GM12892 (cell line): ENCODE results near the gene APLP2.
"Not testable (repeated sequence)": the region's sequence is repeated elsewhere in the genome, so short reads cannot be mapped to it uniquely, and the experiment has no call there.

Experiments
- DNase-seq: peaks from one replicate; pipeline ENCODE4 v3.0.0; 2011; ENCODE audit not compliant: insufficient read length
- FAIRE-seq: peaks from 2 replicates; lab custom pipeline; 2011; peaks lifted over from hg19 to GRCh38; lab: Jason Lieb, UNC
- POLR2A ChIP-seq: IDR thresholded peaks from 2 replicates; pipeline ENCODE4 v1.6.1; 2011; ENCODE audit warnings: low read depth, low read length, control low read depth
- POLR2AphosphoS5 ChIP-seq: IDR thresholded peaks from 2 replicates; pipeline ENCODE4 v1.6.1; 2011; ENCODE audit warnings: low read depth, low read length, control low read depth
- TAF1 ChIP-seq: IDR thresholded peaks from 2 replicates; pipeline ENCODE4 v1.6.1; 2011; ENCODE audit warnings: low read depth, mild to moderate bottlenecking, control low read depth, low read length, borderline replicate concordance

APLP2 gene

GRCh38 chr11:130170345-130170744 lies 100.7 kb downstream of the APLP2 start:
- FAIRE-seq (no peak), DNase-seq (no peak)
- TF ChIP-seq TAF1, result no peak
- TF ChIP-seq POLR2A, result no peak
- TF ChIP-seq POLR2AphosphoS5, result no peak

GRCh38 chr11:130171534-130171933 lies 101.8 kb downstream of the APLP2 start:
- FAIRE-seq, result no peak

GRCh38 chr11:130172001-130172400 lies 102.3 kb downstream of the APLP2 start:
- not testable (repeated sequence) for FAIRE-seq, DNase-seq

More at GRCh38 chr11:130171534-130171933, 101.8 kb downstream of the APLP2 start:
- TF ChIP-seq TAF1 (no peak), POLR2AphosphoS5 (no peak), POLR2A (no peak)
- DNase-seq, result no peak

GRCh38 chr11:130174642-130175041 lies 104.9 kb downstream of the APLP2 start:
- TF ChIP-seq POLR2A, result no peak
- no peak for TF ChIP-seq POLR2AphosphoS5
- no peak for TF ChIP-seq TAF1
- DNase-seq (no peak), FAIRE-seq (no peak)

- TF ChIP-seq POLR2A (no peak), TAF1 (no peak), POLR2AphosphoS5 (no peak)
- FAIRE-seq (no peak), DNase-seq (no peak)
Observed at GRCh38 chr11:130175898-130176297, 106.2 kb downstream of the APLP2 start.

- DNase-seq (no peak), FAIRE-seq (no peak)
- no peak for TF ChIP-seq POLR2A
- TF ChIP-seq POLR2AphosphoS5, result no peak
- no peak for TF ChIP-seq TAF1
Observed at GRCh38 chr11:130177782-130178181, 108.1 kb downstream of the APLP2 start.

- DNase-seq, result no peak
- FAIRE-seq, result no peak
- TF ChIP-seq POLR2AphosphoS5, result no peak
Observed at GRCh38 chr11:130178441-130179339, 109.0 kb downstream of the APLP2 start.

GRCh38 chr11:130179396-130180306 lies 110.0 kb downstream of the APLP2 start:
- FAIRE-seq (no peak), DNase-seq (no peak)
- TF ChIP-seq POLR2AphosphoS5 (no peak), POLR2A (no peak), TAF1 (no peak)

- DNase-seq (no peak), FAIRE-seq (no peak)
- TF ChIP-seq TAF1 (no peak), POLR2AphosphoS5 (no peak), POLR2A (no peak)
Observed at GRCh38 chr11:130180491-130180890, 110.8 kb downstream of the APLP2 start.

- no peak for FAIRE-seq
- DNase-seq, result no peak
- TF ChIP-seq POLR2A (no peak), POLR2AphosphoS5 (no peak), TAF1 (no peak)
Observed at GRCh38 chr11:130180896-130181294, 111.2 kb downstream of the APLP2 start.

GRCh38 chr11:130181295-130182272 lies 111.9 kb downstream of the APLP2 start:
- DNase-seq (no peak), FAIRE-seq (no peak)

More at GRCh38 chr11:130181295-130182272, 111.9 kb downstream of the APLP2 start:
- no peak for TF ChIP-seq TAF1
- TF ChIP-seq POLR2AphosphoS5, result no peak
- no peak for TF ChIP-seq POLR2A
